H9 (cell line): Measurements from ENCODE around the gene POLR2A. TPM values are rescaled to one million over a fixed set of nuclear protein-coding genes. Genes with fewer than 3 reads are reported as not detected.

ENCODE experiments used
- DNase-seq: peaks from one replicate; pipeline ENCODE4 v3.0.0-alpha.2; 2017
- H2AFZ ChIP-seq: one replicate; pipeline ENCODE4 v1.6.1; 2013; ENCODE audit warnings: mild to moderate bottlenecking, low read length, control low read depth, moderate library complexity
- H2AK5ac ChIP-seq: 2 replicates; pipeline ENCODE4 v1.6.1; 2013; ENCODE audit warnings: low read length, control low read depth, mixed read lengths; ENCODE audit not compliant: insufficient read length
- H2BK120ac ChIP-seq: one replicate; pipeline ENCODE4 v1.6.1; 2013; ENCODE audit warnings: low read depth, mild to moderate bottlenecking, low read length, control low read depth, inconsistent platforms; ENCODE audit not compliant: poor library complexity, severe bottlenecking
- H2BK12ac ChIP-seq: 2 replicates; pipeline ENCODE4 v1.6.1; 2013; ENCODE audit warnings: low read length, control low read depth, mixed read lengths, low read depth; ENCODE audit not compliant: insufficient read length
- H2BK15ac ChIP-seq: 2 replicates; pipeline ENCODE4 v1.6.1; 2013; ENCODE audit warnings: low read depth, low read length, control low read depth
- H2BK20ac ChIP-seq: one replicate; pipeline ENCODE4 v1.6.1; 2013; ENCODE audit warnings: low read depth, mild to moderate bottlenecking, low read length, control low read depth, inconsistent platforms; ENCODE audit not compliant: poor library complexity, severe bottlenecking
- H2BK5ac ChIP-seq: 2 replicates; pipeline ENCODE4 v1.6.1; 2013; ENCODE audit warnings: low read length, control low read depth, mixed read lengths; ENCODE audit not compliant: insufficient read length
- H3K14ac ChIP-seq: 2 replicates; pipeline ENCODE4 v1.6.1; 2013; ENCODE audit warnings: low read length, control low read depth; ENCODE audit not compliant: insufficient read depth
- H3K18ac ChIP-seq: 2 replicates; pipeline ENCODE4 v1.6.1; 2013; ENCODE audit warnings: low read depth, mild to moderate bottlenecking, mixed read lengths, low read length, control low read depth; ENCODE audit not compliant: insufficient read length
- H3K23ac ChIP-seq: 2 replicates; pipeline ENCODE4 v1.6.1; 2013; ENCODE audit warnings: low read length, control low read depth, mixed read lengths, low read depth; ENCODE audit not compliant: insufficient read length
- H3K23me2 ChIP-seq: 2 replicates; pipeline ENCODE4 v1.6.1; 2013; ENCODE audit warnings: low read depth, mild to moderate bottlenecking, mixed read lengths, low read length, control low read depth; ENCODE audit not compliant: insufficient read length, poor library complexity, severe bottlenecking
- H3K27ac ChIP-seq: 2 replicates; pipeline ENCODE4 v1.5.1; 2013; ENCODE audit warnings: low read length, control low read depth, mixed read lengths, low read depth; ENCODE audit not compliant: insufficient read length
- H3K27me3 ChIP-seq: 2 replicates; pipeline ENCODE4 v1.6.1; 2013; ENCODE audit warnings: low read length, control low read depth, inconsistent platforms; ENCODE audit not compliant: insufficient read depth
- H3K4ac ChIP-seq: 2 replicates; pipeline ENCODE4 v1.6.1; 2013; ENCODE audit warnings: low read depth, mild to moderate bottlenecking, control low read depth, inconsistent platforms, low read length, moderate library complexity
- H3K4me1 ChIP-seq: 2 replicates; pipeline ENCODE4 v1.6.1; 2013; ENCODE audit warnings: low read length, control low read depth, inconsistent platforms; ENCODE audit not compliant: insufficient read depth
- H3K4me2 ChIP-seq: 2 replicates; pipeline ENCODE4 v1.6.1; 2013; ENCODE audit warnings: low read length, control low read depth, mixed read lengths; ENCODE audit not compliant: insufficient read length, insufficient read depth
- H3K56ac ChIP-seq: 2 replicates; pipeline ENCODE4 v1.6.1; 2013; ENCODE audit warnings: low read depth, mild to moderate bottlenecking, mixed read lengths, low read length, control low read depth; ENCODE audit not compliant: insufficient read length
- H3K79me1 ChIP-seq: 2 replicates; pipeline ENCODE4 v1.6.1; 2013; ENCODE audit warnings: low read depth, mild to moderate bottlenecking, moderate library complexity, low read length, control low read depth, inconsistent platforms; ENCODE audit not compliant: insufficient read depth, poor library complexity, severe bottlenecking
- H3K79me2 ChIP-seq: 2 replicates; pipeline ENCODE4 v1.6.1; 2013; ENCODE audit warnings: low read length, control low read depth, inconsistent platforms; ENCODE audit not compliant: insufficient read depth
- H3K9ac ChIP-seq: 2 replicates; pipeline ENCODE4 v1.6.1; 2013; ENCODE audit warnings: low read length, control low read depth, mixed read lengths; ENCODE audit not compliant: insufficient read length; ENCODE audit errors: extremely low read depth
- H3K9me3 ChIP-seq: one replicate; pipeline ENCODE4 v1.6.1; 2013; ENCODE audit warnings: low read depth, low read length, inconsistent platforms; ENCODE audit not compliant: control insufficient read depth
- H3T11ph ChIP-seq: one replicate; pipeline ENCODE4 v1.6.1; 2013; ENCODE audit warnings: mild to moderate bottlenecking, low read length, control low read depth, inconsistent platforms
- H4K20me1 ChIP-seq: one replicate; pipeline ENCODE4 v1.6.1; 2013; ENCODE audit not compliant: control insufficient read depth, insufficient read length, insufficient read depth
- H4K5ac ChIP-seq: 2 replicates; pipeline ENCODE4 v1.6.1; 2013; ENCODE audit warnings: low read depth, mild to moderate bottlenecking, mixed read lengths, low read length, control low read depth; ENCODE audit not compliant: insufficient read length
- H4K8ac ChIP-seq: replicated peaks from 2 replicates; pipeline ENCODE4 v1.6.1; 2013; ENCODE audit warnings: low read length, control low read depth, mixed read lengths, low read depth; ENCODE audit not compliant: insufficient read length
- H4K91ac ChIP-seq: 2 replicates; pipeline ENCODE4 v1.6.1; 2013; ENCODE audit warnings: low read depth, mild to moderate bottlenecking, moderate library complexity, mixed read lengths, low read length, control low read depth; ENCODE audit not compliant: insufficient read length
- H3K27ac Mint-ChIP-seq, 3 experiments: 2 replicates in 2 of 3; 3 replicates in 1 of 3; pipeline ENCODE4 v1.8.0; 2020 to 2021; ENCODE audit warnings: mixed read lengths in 3 of 3, mild to moderate bottlenecking in 1 of 3, moderate library complexity in 1 of 3
- H3K27me3 Mint-ChIP-seq: 2 replicates; pipeline ENCODE4 v1.8.0; 2021; ENCODE audit warnings: low read depth, mild to moderate bottlenecking, moderate library complexity, mixed read lengths
- H3K36me3 Mint-ChIP-seq, 3 experiments: 2 replicates in 2 of 3; 3 replicates in 1 of 3; pipeline ENCODE4 v1.8.0; 2020 to 2021; ENCODE audit warnings: low read depth in 3 of 3, mixed read lengths in 3 of 3; ENCODE audit not compliant: insufficient read depth in 1 of 3
- H3K4me1 Mint-ChIP-seq, 2 experiments: 2 replicates each; pipeline ENCODE4 v1.8.0; 2020; ENCODE audit warnings: mixed read lengths in 2 of 2
- H3K4me3 Mint-ChIP-seq, 2 experiments: 2 replicates in 1 of 2; 3 replicates in 1 of 2; pipeline ENCODE4 v1.8.0; 2020 to 2021; ENCODE audit warnings: mild to moderate bottlenecking in 2 of 2, mixed read lengths in 2 of 2, moderate library complexity in 1 of 2
- H3K9me3 Mint-ChIP-seq, 2 experiments: 2 replicates in 1 of 2; 3 replicates in 1 of 2; pipeline ENCODE4 v1.8.0; 2020; ENCODE audit warnings: mild to moderate bottlenecking in 2 of 2, mixed read lengths in 2 of 2, moderate library complexity in 1 of 2
- CTCF ChIP-seq: fragments of 200-600 bp; sonication (generic); conservative IDR thresholded peaks from 3 replicates; pipeline ENCODE4 v1.8.0; 2021; ENCODE audit warnings: antibody characterized with exemption, mild to moderate bottlenecking
- WGBS: extraction: QIAGEN DNeasy Blood & Tissue Kit; methylation state at CpG from one replicate; pipeline ENCODE4 v1.1.7; 2013; ENCODE audit warnings: missing lambda C conversion rate, low lambda C conversion rate, mixed read lengths; ENCODE audit not compliant: insufficient read length; ENCODE audit errors: extremely low coverage; 5-methylcytosine and 5-hydroxymethylcytosine counted together
- total RNA-seq: library from RNA; stranded (reverse); gene quantifications from 2 replicates; pipeline ENCODE4 v1.2.1, GENCODE V29; 2021

Gene POLR2A
- total RNA-seq, 1 experiment from 2014 or later = 153 TPM

DNA sequence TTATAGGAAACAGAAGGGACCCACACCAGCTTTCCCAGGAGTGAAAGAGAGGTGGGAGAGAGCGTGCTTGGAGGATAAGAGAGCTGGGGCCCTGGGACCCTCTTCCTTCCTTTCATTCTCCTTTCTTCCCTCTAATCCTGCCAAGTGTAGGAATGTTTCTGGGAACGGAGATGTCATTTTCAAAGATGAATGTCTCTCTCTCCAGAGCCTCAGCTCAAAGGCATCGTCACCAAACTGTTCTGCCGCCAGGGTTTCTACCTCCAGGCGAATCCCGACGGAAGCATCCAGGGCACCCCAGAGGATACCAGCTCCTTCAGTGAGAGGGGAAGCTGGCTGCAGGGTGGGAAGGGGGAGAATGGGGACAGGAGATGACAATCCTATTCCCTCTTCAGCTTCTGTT lies 42.9 kb upstream of the POLR2A start:
- peak overlapping the region; percentile 93 to 98 for H3K4me3 Mint-ChIP-seq
- no CpG with 5 or more reads among the region's 7 CpGs for WGBS
- H3K36me3 Mint-ChIP-seq = peaks cover 0 to 13% (median 2%) of the 10 kb centered on the region in 3 experiments; a peak in 3 of 7 replicates
- H3K27ac ChIP-seq = no peak overlapping the region
- no peak overlapping the region for H2AFZ ChIP-seq
- peaks cover 7% of the 10 kb centered on the region for H3K27me3 ChIP-seq
- no peak overlapping the region for H3K56ac ChIP-seq
- no peak overlapping the region for H4K8ac ChIP-seq
- no peak overlapping the region for H3K14ac ChIP-seq
- H4K91ac ChIP-seq = no peak overlapping the region
- H3K23ac ChIP-seq = no peak overlapping the region
- peak overlapping the region in 1 of 3 experiments; percentile 67; a peak in 2 of 7 replicates for H3K27ac Mint-ChIP-seq
- no peak overlapping the region for H4K5ac ChIP-seq
- no peak overlapping the region for H2AK5ac ChIP-seq
- H3K4me1 Mint-ChIP-seq = peaks cover 41 to 51% of the 10 kb centered on the region in 2 experiments
- no peaks in the 10 kb centered on the region for H3K79me2 ChIP-seq
- H3K27me3 Mint-ChIP-seq = peaks cover 32% of the 10 kb centered on the region
- no peak overlapping the region for H2BK20ac ChIP-seq
- H3K4ac ChIP-seq = no peak overlapping the region
- H2BK120ac ChIP-seq = no peak overlapping the region
- TF ChIP-seq CTCF = no peak
- no peaks in the 10 kb centered on the region; the same call in 1 of the 2 replicates for H3K4me1 ChIP-seq
- H2BK12ac ChIP-seq = no peak overlapping the region
- no peaks in the 10 kb centered on the region for H3K9me3 ChIP-seq
- H3K79me1 ChIP-seq = no peaks in the 10 kb centered on the region
- peaks cover 34% of the 10 kb centered on the region for H3K23me2 ChIP-seq
- peak overlapping the region; percentile 60 for H3K4me2 ChIP-seq
- H2BK5ac ChIP-seq = no peak overlapping the region
- no peak overlapping the region for H3K9ac ChIP-seq
- H3K9me3 Mint-ChIP-seq = no peaks in the 10 kb centered on the region; a peak in 1 of 5 replicates
- no peak for DNase-seq
- no peak overlapping the region for H3T11ph ChIP-seq
- H2BK15ac ChIP-seq = no peak overlapping the region
- H4K20me1 ChIP-seq = no peaks in the 10 kb centered on the region
- no peak overlapping the region for H3K18ac ChIP-seq
